SK-N-SH treated with all-trans-retinoic acid at 6 μM for 48 hours (cell line): Measurements from ENCODE around the gene PTPRT.

Source experiments
- ATAC-seq: fragments of 200-7000 bp; cut with Tn5 transposase; 3 replicates; pipeline ENCODE4 v1.9.1; 2020; ENCODE audit warnings: mild to moderate bottlenecking, moderate library complexity
- ARNTL ChIP-seq: fragments of 450-650 bp; formaldehyde crosslinking; IDR thresholded peaks from 2 replicates; pipeline ENCODE4 v1.5.0; 2020; ENCODE audit warnings: low read depth, mild to moderate bottlenecking, moderate library complexity, borderline replicate concordance
- BACH2 ChIP-seq: fragments of 250-450 bp; sonication (Bioruptor Pico); IDR thresholded peaks from 2 replicates; pipeline ENCODE4 v1.9.0; 2021; ENCODE audit warnings: mild to moderate bottlenecking, borderline replicate concordance
- CSDC2 ChIP-seq: fragments of 250-450 bp; sonication (Bioruptor Pico); IDR thresholded peaks from 2 replicates; pipeline ENCODE4 v1.5.0; 2020; ENCODE audit warnings: mild to moderate bottlenecking, moderate library complexity
- CSRNP3 ChIP-seq: fragments of 250-450 bp; sonication (Bioruptor Pico); IDR thresholded peaks from 2 replicates; pipeline ENCODE4 v1.5.1; 2021; ENCODE audit warnings: mild to moderate bottlenecking, moderate library complexity
- ESRRG ChIP-seq: fragments of 250-450 bp; sonication (Bioruptor Pico); IDR thresholded peaks from 2 replicates; pipeline ENCODE4 v1.6.1; 2021; ENCODE audit warnings: mild to moderate bottlenecking
- GLIS3 ChIP-seq: fragments of 250-450 bp; sonication (Bioruptor Pico); IDR thresholded peaks from 2 replicates; pipeline ENCODE4 v1.5.0; 2020; ENCODE audit warnings: mild to moderate bottlenecking, moderate library complexity
- ISL1 ChIP-seq: fragments of 250-450 bp; sonication (Bioruptor Pico); IDR thresholded peaks from 2 replicates; pipeline ENCODE4 v2.1.2; 2022; ENCODE audit warnings: mild to moderate bottlenecking, moderate library complexity
- OSR1 ChIP-seq: fragments of 250-450 bp; sonication (Bioruptor Pico); IDR thresholded peaks from 2 replicates; pipeline ENCODE4 v1.8.0; 2022; ENCODE audit warnings: moderate library complexity, mild to moderate bottlenecking, inconsistent platforms
- PATZ1 ChIP-seq: fragments of 250-450 bp; sonication (Bioruptor Pico); IDR thresholded peaks from 2 replicates; pipeline ENCODE4 v1.8.0; 2020; ENCODE audit warnings: mild to moderate bottlenecking, moderate library complexity, borderline replicate concordance
- PPARA ChIP-seq: fragments of 250-450 bp; sonication (Bioruptor Pico); IDR thresholded peaks from 2 replicates; pipeline ENCODE4 v1.5.0; 2020; ENCODE audit warnings: mild to moderate bottlenecking, borderline replicate concordance
- RARB ChIP-seq: fragments of 250-450 bp; sonication (Bioruptor Pico); IDR thresholded peaks from 2 replicates; pipeline ENCODE4 v1.8.0; 2021; ENCODE audit warnings: mild to moderate bottlenecking, moderate library complexity
- SNAI2 ChIP-seq: fragments of 250-450 bp; sonication (Bioruptor Pico); IDR thresholded peaks from 2 replicates; pipeline ENCODE4 v1.5.0; 2020; ENCODE audit warnings: mild to moderate bottlenecking, moderate library complexity
- TOX ChIP-seq: fragments of 250-450 bp; sonication (Bioruptor Pico); IDR thresholded peaks from 2 replicates; pipeline ENCODE4 v1.8.0; 2021; ENCODE audit warnings: mild to moderate bottlenecking, moderate library complexity, borderline replicate concordance
- ZC3H10 ChIP-seq: fragments of 250-450 bp; sonication (Bioruptor Pico); IDR thresholded peaks from 2 replicates; pipeline ENCODE4 v1.5.1; 2021; ENCODE audit warnings: mild to moderate bottlenecking, moderate library complexity
- ZFP3 ChIP-seq: fragments of 250-450 bp; sonication (Bioruptor Pico); IDR thresholded peaks from 2 replicates; pipeline ENCODE4 v1.5.0; 2020; ENCODE audit warnings: mild to moderate bottlenecking, moderate library complexity
- ZNF565 ChIP-seq: fragments of 450-650 bp; formaldehyde crosslinking; conservative IDR thresholded peaks from 2 replicates; pipeline ENCODE4 v1.5.0; 2020; ENCODE audit warnings: low read depth, mild to moderate bottlenecking, moderate library complexity
- ZNF70 ChIP-seq: fragments of 450-650 bp; formaldehyde crosslinking; IDR thresholded peaks from 2 replicates; pipeline ENCODE4 v1.5.0; 2020; ENCODE audit warnings: mild to moderate bottlenecking, moderate library complexity
- ZNF8 ChIP-seq: fragments of 450-650 bp; formaldehyde crosslinking; IDR thresholded peaks from 2 replicates; pipeline ENCODE4 v1.5.0; 2020; ENCODE audit warnings: mild to moderate bottlenecking, moderate library complexity
- TF ChIP-seq, protein P1 (sequence below): fragments of 250-450 bp; sonication (Bioruptor Pico); IDR thresholded peaks from 2 replicates; pipeline ENCODE4 v1.5.1; 2020; ENCODE audit warnings: low read depth, mild to moderate bottlenecking, moderate library complexity
- TF ChIP-seq, protein P2 (sequence below): fragments of 250-450 bp; sonication (Bioruptor Pico); IDR thresholded peaks from 2 replicates; pipeline ENCODE4 v1.5.0; 2020; ENCODE audit warnings: mild to moderate bottlenecking, moderate library complexity

The PTPRT gene

DNA sequence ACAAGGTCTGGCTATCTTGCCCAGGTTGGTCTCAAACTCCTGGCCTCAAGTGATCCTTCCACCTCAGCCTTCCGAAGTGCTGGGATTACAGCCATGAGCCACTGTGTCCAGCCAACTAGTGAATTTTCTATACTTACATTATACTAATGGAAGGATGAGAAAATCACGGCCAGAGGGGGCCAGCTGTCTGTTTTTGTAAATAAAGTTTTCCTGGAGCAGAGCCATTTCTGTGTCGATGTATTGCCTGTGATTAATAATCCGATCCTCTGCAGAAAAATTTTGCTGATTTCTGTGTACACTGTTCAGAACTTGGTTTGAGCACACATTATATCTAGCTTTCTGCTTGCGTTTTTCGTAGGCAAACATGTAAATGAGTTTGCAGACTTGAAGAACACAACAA lies 28.8 kb downstream of the PTPRT start:
- TF ChIP-seq GLIS3 (CRISPR knock-in tag) (no peak), ISL1 (CRISPR knock-in tag) (no peak), BACH2 (CRISPR knock-in tag) (no peak), ARNTL (CRISPR knock-in tag) (no peak), CSDC2 (no peak), ESRRG (CRISPR knock-in tag) (no peak), ZFP3 (CRISPR knock-in tag) (no peak), ZNF8 (CRISPR knock-in tag) (no peak), OSR1 (no peak), SNAI2 (CRISPR knock-in tag) (no peak)
- no peak for ATAC-seq

DNA sequence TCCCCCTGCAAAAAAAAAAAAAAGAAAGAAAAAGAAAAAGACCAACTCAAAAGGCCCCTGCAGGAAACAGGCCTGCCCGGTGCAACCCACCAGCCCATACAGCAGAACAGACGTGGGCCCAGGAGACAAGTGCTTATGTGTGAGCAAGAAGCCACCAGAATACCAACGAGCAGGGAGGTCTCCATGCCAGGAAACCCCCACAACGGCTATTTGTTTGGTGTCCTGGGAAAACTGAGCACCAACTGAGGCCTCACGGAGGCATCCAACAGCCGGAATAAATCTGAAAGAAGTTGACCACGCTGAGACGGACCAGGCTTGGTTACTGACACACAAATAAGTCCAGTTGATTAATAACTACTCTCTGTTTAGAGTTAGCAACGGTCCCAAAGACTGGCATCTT lies 29.7 kb downstream of the PTPRT start:
- ATAC-seq = no peak
- TF ChIP-seq ZNF565 (CRISPR knock-in tag) (no peak), CSDC2 (no peak), TOX (CRISPR knock-in tag) (no peak)

DNA sequence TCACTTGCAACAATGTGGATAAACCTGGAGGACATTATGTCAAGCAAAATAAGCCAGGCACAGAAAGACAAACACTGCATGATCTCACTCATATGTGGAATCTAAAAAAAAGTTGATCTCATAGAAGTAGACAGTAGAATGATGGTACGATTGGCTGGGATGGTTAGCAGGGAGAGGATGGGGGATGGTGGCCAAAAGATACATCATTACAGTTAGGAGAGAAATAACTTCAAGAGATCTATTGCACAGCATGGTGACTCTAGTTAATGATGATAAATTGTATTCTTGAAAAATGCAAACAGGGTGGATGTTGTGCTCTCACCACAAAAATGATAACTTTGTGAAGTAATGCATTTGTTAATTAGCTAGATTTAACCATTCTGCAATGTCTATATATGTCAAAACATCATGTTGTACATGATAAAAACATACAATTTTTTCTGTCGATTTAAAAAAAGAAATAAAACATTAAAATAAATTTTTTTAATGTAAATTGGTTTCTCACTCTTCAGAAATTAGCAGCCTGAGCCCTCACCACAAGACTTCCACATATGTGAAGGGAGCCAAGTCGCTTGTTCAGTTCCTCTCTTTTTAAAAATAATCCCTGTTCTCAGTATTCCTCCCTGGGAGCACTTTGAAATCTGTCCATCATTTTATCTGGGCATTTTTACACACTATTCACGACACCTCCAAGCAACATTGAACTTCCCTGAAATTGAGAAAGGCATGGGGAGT lies 34.2 kb downstream of the PTPRT start:
- TF ChIP-seq TOX (CRISPR knock-in tag) = no peak
- TF ChIP-seq ZNF565 (CRISPR knock-in tag) = no peak
- TF ChIP-seq CSDC2 = no peak
- TF ChIP-seq, protein P1, sequence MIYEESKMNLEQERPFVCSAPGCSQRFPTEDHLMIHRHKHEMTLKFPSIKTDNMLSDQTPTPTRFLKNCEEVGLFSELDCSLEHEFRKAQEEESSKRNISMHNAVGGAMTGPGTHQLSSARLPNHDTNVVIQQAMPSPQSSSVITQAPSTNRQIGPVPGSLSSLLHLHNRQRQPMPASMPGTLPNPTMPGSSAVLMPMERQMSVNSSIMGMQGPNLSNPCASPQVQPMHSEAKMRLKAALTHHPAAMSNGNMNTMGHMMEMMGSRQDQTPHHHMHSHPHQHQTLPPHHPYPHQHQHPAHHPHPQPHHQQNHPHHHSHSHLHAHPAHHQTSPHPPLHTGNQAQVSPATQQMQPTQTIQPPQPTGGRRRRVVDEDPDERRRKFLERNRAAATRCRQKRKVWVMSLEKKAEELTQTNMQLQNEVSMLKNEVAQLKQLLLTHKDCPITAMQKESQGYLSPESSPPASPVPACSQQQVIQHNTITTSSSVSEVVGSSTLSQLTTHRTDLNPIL (CRISPR knock-in tag) = no peak
- TF ChIP-seq PATZ1 (CRISPR knock-in tag) = no peak
- no peak for TF ChIP-seq ZC3H10 (CRISPR knock-in tag)
- TF ChIP-seq, protein P2, sequence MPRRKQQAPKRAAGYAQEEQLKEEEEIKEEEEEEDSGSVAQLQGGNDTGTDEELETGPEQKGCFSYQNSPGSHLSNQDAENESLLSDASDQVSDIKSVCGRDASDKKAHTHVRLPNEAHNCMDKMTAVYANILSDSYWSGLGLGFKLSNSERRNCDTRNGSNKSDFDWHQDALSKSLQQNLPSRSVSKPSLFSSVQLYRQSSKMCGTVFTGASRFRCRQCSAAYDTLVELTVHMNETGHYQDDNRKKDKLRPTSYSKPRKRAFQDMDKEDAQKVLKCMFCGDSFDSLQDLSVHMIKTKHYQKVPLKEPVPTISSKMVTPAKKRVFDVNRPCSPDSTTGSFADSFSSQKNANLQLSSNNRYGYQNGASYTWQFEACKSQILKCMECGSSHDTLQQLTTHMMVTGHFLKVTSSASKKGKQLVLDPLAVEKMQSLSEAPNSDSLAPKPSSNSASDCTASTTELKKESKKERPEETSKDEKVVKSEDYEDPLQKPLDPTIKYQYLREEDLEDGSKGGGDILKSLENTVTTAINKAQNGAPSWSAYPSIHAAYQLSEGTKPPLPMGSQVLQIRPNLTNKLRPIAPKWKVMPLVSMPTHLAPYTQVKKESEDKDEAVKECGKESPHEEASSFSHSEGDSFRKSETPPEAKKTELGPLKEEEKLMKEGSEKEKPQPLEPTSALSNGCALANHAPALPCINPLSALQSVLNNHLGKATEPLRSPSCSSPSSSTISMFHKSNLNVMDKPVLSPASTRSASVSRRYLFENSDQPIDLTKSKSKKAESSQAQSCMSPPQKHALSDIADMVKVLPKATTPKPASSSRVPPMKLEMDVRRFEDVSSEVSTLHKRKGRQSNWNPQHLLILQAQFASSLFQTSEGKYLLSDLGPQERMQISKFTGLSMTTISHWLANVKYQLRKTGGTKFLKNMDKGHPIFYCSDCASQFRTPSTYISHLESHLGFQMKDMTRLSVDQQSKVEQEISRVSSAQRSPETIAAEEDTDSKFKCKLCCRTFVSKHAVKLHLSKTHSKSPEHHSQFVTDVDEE (CRISPR knock-in tag) = no peak
- no peak for TF ChIP-seq ARNTL (CRISPR knock-in tag)
- no peak for TF ChIP-seq OSR1
- no peak for TF ChIP-seq ISL1 (CRISPR knock-in tag)
- TF ChIP-seq, all 23 proteins: peak for 0
- ATAC-seq = no peak

GRCh38 chr20:43151901-43152300 lies 37.8 kb downstream of the PTPRT start:
- no peak for ATAC-seq
- TF ChIP-seq CSRNP3 (CRISPR knock-in tag) = no peak
- no peak for TF ChIP-seq ZNF70 (CRISPR knock-in tag)
- TF ChIP-seq ZNF565 (CRISPR knock-in tag) = no peak
- no peak for TF ChIP-seq ZFP3 (CRISPR knock-in tag)
- no peak for TF ChIP-seq TOX (CRISPR knock-in tag)
- no peak for TF ChIP-seq ISL1 (CRISPR knock-in tag)
- TF ChIP-seq, protein P1 (CRISPR knock-in tag) = no peak
- TF ChIP-seq ZNF8 (CRISPR knock-in tag) = no peak
- no peak for TF ChIP-seq RARB
- TF ChIP-seq PPARA = no peak
